ENCODE measurements around the gene SRSF10.
"Not testable (repeated sequence)": the region's sequence is repeated elsewhere in the genome, so short reads cannot be mapped to it uniquely, and the experiment has no call there.

Gene SRSF10

DNA sequence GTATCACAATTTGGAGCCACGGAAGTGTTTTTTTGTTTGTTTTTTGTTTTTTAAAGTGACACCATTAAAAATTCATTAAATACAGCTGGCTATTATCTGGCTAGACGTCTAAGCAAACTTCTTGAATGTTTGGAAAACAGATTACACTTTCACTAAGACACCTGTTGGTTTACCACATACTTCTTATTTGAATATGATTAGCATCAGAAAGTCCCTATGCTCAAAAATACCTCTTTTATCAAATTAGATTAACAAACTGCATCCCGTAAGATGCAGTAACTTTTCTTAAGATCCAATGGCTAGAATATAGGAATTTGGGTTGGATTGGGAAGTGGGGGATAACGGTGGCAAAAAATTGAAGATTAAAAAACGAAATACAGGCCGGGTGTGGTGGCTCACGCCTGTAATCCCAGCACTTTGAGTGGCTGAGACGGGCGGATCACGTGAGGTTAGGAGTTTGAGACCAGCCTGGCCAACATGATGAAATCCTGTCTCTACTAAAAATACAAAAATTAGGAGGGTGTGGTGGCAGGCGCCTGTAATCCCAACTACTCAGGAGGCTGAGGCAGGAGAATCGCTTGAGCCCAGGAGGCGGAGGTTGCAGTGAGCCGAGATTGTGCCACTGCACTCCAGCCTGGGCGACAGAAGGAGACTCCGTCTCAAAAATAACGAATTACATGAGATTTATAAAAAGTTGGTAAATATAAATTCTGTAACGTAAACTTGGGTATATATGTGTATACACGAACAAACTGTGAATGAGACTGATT lies 21.9 kb downstream of the SRSF10 start:
- not testable (repeated sequence) for DNase-seq

DNA sequence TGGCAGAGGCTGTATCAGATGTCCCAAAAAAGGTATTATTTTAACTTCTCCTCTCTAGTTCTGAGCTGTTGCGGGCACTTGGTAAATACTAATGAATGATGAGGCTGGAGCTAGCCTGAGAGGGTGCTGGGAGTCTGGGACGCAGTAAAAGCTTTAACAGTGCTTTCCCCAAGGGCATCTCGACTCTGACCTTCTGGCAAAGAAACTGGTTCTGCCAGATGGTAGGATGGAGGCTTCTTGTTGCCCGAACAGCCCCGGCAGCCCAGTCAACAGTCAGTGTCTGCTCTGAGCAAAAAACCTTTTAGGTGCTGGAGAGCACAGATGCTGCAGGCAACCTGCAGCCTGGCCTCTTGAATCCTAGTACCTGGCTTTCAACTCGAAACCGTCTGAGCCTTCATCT lies 23.0 kb downstream of the SRSF10 start:
- no peak for DNase-seq

DNA sequence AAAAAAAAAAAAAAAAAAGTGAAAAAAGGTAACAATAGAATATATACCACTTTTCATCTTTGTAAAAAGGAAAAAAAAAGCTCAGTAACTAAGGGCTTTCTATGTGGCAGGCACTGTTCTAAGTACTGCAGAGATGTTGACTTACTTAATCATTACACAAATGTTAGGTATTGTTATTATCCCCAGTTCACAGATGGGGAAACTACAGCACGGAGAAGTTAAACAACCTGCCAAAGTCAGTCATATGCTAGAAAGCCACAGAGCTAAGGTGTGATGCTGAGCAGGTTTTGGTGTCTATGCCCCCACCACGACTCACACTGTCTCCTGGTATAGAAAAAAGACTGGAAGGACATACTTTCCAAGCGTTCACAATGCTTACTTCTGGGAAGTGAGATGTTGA lies 27.1 kb downstream of the SRSF10 start:
- no peak for DNase-seq

DNA sequence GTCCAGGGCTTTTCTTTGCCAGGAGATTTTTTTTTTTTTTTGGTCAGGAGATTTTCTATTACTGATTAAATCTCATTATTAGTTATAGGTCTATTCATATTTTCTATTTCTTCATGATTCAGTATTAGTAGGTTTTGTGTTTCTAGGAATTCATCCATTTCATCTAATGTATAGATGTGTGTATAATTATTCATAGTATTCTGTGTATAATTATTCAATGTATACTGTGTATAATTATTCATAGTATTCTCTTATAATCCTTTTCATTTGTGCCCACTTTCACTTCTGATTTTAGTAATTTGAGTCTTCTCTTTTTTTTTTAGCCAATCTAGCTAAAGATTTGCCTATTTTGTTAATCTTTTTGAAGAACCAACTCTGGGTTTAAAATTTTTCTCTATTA lies 32.8 kb downstream of the SRSF10 start:
- no peak for DNase-seq

DNA sequence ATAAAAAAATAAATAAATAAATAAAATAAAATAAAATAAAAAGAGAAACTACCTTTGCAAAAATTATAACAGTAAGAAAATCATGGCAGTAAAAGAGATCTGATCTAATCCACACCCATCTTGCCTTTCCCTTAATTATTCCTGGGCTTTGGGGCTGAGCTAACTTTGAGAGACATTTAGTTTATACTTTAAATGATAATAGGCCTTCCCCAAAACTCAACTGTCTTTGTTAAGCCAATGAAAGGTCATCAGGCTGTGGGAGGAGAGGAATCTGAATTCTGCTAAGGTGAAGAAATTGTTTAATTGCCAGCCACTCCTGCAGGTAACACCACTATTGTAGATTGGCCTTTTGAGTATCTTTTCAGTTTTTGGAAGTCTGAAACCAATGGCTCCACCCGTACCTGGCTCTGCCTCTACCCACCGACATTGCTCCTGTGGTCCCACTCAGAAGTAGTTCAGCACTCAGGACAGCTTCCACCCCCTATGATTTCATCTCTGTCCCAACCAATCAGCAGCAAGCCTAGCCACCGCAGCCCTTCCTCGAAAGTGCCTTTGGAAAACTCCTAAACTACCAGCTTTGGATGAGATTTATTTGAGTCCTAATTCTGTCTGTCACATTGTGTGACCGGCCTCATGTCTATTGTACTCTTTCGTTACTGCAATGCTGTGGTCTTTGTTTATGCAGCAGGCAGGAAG lies 43.5 kb downstream of the SRSF10 start:
- DNase-seq, result no peak

DNA sequence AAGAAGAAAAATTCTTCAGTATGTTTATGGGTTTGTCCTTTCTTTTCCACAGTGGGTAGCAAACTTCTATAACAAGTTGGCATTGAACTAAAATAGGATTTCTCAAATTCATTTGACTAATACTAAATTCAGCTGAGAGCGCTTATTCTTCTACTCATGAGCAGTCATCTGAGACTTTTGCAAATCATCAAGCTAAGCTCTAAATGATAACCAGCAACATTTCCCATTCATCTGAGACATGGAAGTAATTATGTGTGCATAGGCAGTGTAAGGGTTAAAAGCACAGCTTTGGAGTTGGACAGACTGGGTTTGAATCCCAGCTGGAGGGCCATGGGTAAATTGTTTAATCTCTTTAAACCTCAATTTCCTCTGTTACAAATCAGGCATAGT lies 48.6 kb downstream of the SRSF10 start:
- no peak for DNase-seq

DNA sequence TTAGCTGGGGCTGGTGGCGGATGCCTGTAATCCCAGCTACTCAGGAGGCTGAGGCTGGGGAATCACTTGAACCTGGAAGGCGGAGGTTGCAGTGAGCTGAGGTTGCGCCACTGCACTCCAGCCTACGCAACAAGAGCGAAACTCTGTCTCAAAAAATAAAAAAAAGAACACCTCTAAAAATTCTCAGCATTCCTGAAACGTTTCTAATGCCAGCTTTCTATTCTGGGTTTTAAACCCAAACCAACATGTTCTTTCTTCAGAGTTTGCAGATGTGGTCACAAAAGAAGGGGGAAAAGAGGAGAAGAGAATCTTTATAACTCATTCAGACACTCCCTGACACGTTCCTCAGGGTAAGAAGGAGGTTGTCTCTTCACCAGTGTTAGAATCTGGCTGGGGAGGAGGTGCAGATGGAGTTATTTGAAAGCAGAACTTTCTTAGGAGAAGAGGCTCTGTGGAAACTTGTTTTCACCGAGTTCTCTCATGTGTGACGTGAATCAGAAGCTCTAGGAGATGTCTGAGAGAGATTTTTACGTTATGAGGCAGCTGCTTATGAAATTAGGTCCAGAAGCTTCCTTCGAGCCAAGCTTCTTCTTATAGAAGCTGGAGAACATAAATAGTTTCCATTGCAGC lies 49.2 kb downstream of the SRSF10 start:
- no peak for DNase-seq

DNA sequence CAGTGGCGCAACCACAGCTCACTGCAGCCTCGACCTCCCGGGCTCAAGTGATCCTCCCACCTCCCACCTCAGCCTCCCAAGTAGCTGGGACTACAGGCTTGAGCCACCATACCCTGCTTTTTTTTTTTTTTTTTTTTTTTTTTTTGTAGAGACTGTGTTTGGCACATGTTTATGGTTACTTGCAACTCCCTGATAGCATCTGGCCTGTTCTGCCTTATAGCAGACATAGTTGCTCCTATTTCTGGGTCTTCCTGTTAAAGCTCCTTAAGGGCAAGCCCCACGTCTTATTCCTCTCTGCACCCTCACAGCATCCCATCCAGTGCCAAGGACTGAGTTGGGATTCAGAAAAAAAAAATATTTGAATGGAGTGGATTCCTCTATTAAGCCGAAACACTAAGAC lies 49.9 kb downstream of the SRSF10 start:
- DNase-seq, result no peak

DNA sequence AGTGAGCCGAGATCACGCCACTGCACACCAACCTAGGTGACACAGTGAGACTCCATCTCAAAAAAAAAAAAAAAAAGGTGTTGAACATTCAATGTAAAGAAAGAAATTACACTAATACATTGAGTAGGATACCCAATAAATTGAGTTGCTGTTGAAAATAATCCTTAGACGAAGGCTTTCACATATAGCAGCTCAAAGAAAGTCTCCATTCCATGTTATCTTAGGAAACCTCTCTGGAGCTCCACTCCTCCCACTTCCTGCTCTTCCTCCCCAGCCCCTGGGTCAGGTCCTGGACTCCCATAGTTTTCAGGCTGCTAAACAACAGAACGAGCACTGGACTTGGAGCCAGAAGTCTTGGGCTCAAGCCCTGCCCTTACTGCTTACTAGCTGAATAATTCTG lies 51.3 kb downstream of the SRSF10 start:
- no peak for DNase-seq

DNA sequence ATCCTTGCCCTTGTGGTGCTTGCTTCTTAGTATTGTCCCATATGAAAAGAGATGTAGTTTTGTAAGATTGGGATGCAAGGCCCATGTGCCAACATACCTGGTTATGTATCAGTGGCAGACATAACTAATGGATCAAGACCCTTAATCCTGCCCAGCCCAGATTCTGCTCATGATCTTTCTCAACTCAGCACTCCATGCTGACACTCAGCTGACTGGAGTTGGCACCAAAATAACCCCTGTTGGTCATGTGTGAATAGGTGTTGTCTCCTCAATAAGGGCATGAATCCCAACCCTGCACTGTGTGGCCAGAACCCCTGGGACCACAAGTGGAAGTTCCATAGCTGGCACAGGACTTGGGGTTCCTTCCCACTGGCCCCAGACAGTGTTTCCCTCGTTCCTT lies 53.0 kb downstream of the SRSF10 start:
- DNase-seq, result no peak

DNA sequence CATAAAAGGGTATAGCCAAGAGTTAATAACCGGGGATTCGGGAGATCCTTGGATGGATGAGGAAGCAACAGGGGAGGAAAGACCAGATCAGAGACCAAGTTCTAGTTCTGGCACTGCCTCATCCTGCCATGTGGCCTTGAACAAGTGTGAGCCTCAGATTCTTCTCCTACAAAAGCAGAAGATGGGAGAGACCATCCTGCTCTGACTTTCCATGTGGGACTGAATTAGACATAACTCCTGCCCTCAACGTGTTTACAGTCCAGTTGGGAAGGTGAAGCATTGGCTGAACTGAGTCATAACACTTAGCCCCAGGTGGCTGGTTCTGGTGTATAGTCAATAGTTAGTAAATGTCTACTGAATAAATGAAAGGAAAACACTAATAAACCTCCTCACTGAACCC lies 54.8 kb downstream of the SRSF10 start:
- DNase-seq, result no peak

DNA sequence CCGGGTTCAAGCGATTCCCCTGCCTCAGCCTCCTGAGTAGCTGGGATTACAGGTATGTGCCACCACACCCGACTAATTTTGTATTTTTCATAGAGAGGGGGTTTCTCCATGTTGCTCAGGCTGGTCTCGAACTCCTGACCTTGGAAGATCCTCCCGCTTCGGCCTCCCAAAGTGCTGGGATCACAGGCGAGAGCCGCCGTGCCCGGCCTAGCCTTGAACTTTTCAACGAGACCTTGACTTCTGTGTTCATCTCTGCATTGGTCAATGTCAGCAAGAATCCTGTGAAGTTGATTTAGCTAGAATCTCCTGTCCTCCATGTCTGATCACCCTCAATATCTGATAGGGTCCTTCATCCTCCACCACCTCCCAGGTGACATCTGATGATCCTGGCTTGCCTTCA lies 55.5 kb downstream of the SRSF10 start:
- no peak for DNase-seq

DNA sequence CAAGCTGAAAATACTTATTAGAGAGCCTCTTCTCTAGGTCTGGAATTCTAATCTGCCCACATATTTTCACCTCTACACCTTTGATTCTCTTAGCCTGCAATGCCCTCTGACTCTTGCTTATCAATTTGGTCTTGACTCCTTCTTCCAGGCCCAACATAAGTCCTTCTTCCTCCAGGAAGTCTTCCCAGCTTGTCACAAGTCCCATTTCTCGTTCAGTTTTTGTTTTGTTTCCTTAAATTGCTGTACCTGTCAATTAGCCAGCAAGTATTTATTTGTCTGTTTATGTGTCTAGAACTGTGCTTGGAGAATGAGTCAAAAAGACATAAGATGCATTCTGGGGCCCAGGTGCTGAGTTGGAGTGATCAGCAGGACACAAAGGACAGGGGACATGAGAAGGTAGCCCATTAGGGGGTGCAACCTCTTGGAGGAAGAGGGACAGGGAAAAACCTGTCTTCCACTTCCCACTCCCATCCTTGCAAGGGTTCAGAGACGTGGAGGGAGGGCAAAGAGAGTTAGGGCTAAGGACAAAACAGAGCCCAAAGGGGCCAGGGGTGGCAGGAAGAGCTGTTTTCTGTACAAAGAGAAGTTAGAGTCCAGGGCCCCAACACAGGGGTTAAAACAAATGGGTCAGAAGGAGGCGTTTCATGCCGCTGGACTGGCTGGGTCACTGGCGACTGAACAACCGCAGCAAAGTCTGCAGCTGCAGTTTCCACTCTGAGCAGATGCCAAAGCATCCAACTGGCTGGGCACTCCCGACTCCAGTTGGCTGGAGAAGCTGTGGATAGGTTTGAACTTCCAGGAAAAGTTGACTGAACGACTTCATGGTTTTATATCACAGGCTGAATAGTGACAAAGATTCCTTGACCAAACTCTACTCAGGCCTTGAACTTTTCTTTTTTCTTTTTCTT lies 56.3 kb downstream of the SRSF10 start:
- DNase-seq, result no peak

DNA sequence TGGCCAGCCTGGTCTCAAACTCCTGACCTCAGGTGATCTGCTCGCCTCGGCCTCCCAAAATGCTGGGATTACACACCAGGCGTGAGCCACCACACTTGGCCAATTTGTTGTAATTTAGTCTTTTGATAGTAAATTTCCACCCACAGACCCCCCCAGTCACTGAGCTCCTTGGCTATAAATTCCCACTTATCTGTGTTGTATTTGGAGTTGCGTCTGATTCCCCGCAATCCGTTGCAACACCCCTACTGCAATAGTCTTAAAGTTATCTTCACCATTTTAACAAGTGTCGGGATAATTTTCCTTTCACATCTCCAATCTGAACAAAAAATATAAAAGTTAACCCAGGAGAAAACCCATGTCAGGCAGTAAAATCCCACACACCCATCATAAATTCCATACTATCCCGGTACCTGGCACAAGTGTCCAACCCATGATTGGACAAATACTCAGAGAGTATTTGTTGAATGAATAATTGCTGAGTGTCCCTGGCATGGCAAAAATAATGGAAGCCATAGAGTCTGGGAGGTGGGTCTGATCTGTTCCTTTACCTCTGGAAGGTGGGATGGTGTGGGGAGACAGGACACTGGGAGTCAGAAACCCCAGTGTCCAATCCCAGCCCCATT lies 57.7 kb downstream of the SRSF10 start:
- DNase-seq, result no peak

DNA sequence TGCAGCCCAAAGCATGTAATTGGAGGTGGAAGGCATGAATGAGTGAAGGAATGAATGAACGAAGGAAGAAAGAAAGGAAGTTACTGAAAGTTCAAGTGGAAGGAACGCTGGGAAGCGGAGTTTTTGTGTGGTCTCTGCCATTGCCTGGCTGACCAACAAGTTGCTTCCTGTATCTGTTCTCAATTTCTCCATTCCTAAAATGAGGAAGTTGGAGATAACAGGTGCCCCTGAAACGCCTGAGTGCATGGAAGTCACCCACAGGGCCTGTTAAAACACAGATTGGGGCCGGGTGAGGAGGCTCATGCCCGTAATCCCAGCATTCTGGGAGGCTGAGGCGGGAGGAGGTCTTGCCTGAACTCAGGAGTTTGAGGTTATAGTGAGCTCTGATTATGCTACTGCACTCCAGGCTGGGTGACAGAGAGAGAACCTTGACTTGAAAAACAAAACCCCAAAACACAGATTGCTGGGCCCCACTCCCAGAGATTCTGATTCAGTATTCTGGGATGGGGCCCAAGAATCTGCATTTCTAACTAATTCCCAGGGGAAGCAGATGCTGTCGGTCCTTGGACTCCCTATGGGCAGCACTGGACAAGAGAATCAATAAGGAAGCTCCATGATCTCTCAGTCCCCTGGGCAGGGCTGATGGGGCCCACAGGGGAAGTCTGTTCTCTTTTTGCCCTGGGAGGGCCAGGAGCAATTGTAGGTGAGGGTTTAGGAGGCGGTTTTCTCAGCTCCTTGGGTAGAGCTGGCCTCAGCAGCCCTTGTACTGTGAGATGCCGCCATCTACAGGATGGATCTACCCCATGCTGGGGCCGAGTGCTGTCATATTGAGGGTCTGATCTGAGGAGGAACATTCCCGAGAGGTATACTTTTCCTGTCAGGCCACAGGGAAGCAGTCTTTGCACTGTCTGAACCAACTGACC lies 63.7 kb downstream of the SRSF10 start:
- DNase-seq, result peak; percentile 43

DNA sequence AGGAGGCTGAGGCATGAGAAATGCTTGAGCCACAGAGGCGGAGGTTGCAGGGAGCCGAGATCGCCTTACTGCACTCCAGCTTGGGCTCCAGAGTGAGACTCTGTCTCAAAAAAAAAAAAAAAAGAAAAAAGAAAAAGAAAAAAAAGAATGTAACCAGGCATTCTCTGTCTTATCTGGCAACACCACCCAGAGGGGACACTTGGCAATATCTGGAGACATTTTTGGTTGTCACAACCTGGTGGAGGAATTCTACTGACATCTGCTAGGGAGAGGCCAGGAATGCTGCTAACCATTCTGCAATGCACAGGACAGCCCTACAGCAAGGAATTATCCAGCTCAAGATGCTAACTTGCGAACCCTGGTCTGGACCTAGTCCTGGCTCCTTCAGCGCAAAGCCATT lies 64.7 kb downstream of the SRSF10 start:
- no peak for DNase-seq

DNA sequence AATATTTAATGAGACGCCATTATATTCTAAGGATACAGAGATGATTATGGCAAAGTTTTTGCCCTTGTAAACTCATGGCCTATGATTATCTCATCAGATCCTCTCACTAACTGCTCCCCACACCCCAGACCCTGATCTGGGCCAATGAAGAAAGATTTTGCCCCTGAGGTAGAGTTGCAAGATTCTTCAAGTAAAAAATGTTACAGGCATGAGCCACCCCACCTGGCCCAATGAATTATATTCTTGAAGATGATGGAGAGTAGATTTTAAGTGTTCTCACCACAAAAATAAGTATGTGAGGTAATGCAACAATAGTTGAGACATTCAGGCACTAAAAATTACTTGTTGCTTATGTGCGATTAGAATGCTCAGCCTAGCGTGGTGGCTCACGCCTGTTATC lies 65.2 kb downstream of the SRSF10 start:
- DNase-seq, result no peak
